NB4 (cell line): ENCODE results near the gene DUSP16.
A peak's percentile ranks its signal among the peaks of the same experiment; 100 is the strongest.

Source experiments
- DNase-seq: peaks from one replicate; pipeline ENCODE4 v3.0.0; 2010; ENCODE audit warnings: low read depth
- H3K4me3 ChIP-seq: one replicate; pipeline ENCODE4 v1.5.1; 2011; ENCODE audit warnings: mild to moderate bottlenecking, low read depth, low read length, moderate library complexity
- MYC ChIP-seq: IDR thresholded peaks from 2 replicates; pipeline ENCODE4 v1.6.1; 2011; ENCODE audit warnings: low read depth, low read length
- POLR2A ChIP-seq: IDR thresholded peaks from 2 replicates; pipeline ENCODE4 v1.6.1; 2011; ENCODE audit warnings: mild to moderate bottlenecking; ENCODE audit not compliant: insufficient read length; ENCODE audit errors: extremely low read depth
- TF ChIP-seq, protein P1 (sequence below): IDR thresholded peaks from one replicate; pipeline ENCODE4 v1.5.1; 2012; ENCODE audit warnings: low read depth, low read length
- TF ChIP-seq, protein P2 (sequence below): IDR thresholded peaks from 2 replicates; pipeline ENCODE4 v1.6.1; 2011; ENCODE audit warnings: low read depth, low read length

Gene DUSP16

DNA sequence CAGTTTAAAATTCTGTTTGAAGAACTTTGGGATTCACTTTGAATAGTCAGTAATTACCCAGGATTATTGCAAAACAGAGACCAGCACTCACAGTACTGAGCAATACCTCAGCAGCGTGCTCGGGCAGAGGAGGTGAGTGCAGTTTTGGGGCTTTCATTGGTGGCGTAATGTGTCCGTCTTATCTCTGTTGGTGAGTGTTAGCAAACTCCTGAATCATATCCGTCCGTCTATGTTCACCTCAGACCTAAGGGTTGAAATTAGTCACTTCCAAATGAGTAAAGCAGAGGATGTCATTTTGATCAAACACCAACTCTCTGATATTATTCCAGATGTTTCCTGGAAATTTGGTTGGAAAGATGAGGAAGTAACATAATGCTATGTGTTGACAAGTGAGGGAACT is 123.0 kb downstream of the DUSP16 start:
- H3K4me3 ChIP-seq, result no peak overlapping the region
- TF ChIP-seq, protein P1, sequence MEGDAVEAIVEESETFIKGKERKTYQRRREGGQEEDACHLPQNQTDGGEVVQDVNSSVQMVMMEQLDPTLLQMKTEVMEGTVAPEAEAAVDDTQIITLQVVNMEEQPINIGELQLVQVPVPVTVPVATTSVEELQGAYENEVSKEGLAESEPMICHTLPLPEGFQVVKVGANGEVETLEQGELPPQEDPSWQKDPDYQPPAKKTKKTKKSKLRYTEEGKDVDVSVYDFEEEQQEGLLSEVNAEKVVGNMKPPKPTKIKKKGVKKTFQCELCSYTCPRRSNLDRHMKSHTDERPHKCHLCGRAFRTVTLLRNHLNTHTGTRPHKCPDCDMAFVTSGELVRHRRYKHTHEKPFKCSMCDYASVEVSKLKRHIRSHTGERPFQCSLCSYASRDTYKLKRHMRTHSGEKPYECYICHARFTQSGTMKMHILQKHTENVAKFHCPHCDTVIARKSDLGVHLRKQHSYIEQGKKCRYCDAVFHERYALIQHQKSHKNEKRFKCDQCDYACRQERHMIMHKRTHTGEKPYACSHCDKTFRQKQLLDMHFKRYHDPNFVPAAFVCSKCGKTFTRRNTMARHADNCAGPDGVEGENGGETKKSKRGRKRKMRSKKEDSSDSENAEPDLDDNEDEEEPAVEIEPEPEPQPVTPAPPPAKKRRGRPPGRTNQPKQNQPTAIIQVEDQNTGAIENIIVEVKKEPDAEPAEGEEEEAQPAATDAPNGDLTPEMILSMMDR, result no peak
- TF ChIP-seq, protein P2, sequence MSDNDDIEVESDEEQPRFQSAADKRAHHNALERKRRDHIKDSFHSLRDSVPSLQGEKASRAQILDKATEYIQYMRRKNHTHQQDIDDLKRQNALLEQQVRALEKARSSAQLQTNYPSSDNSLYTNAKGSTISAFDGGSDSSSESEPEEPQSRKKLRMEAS, result peak; percentile 31; the same call in 1 of the 2 replicates
- peak; percentile 56 for TF ChIP-seq MYC
- peak; percentile 84 for DNase-seq

DNA sequence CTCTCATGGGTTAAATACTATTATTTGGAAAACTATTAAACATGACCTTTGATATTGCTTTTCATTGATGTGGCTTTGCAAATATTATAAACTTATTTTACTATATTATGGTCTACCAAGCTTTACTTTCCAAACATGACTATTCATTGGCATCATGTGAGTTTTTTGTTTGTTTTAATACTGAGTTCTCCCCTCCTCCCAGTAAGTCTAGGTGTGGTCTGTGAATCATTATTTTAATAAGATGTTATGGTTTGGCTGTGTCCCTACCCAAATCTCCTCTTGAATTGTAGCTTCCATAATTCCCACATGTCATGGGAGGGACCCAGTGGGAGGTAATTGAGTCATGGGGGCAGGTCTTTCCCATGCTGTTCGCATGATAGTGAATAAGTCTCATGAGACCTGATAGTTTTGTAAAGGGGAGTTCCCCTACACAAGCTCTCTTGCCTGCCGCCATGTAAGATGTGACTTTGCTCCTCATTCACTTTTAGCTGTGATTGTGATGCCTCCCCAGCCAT is 125.8 kb downstream of the DUSP16 start:
- H3K4me3 ChIP-seq, result no peak overlapping the region
- TF ChIP-seq MYC (no peak), POLR2A (no peak)
- TF ChIP-seq, protein P1, result no peak
- TF ChIP-seq, protein P2, result no peak
- no peak for DNase-seq

DNA sequence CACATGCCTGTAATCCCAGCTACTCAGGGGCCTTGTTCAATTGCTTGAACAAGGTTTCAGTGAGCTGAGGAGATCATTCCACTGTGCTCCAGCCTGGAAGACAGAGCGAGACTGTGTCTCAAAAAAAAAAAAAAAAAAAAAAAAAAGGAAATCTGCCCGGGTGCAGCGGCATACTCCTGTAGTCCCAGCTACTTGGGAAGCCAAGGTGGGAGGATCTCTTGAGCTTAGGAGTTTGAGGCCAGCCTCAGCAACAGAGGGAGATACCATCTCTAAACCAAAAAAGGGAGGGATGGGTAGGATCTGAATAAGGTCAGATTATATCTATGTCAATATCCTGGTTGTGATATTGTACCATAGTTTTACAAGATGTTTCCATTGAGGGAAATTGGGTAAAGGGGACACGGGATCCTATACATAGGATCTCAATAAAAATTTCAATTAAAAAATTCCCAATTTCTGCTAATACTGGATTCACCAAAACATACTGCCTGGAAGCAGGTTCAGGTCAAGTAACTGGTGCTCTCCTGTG is 129.4 kb downstream of the DUSP16 start:
- TF ChIP-seq, protein P2, result no peak
- TF ChIP-seq POLR2A (no peak), MYC (no peak)
- TF ChIP-seq, protein P1, result no peak
- no peak for DNase-seq
- no peak overlapping the region for H3K4me3 ChIP-seq

DNA sequence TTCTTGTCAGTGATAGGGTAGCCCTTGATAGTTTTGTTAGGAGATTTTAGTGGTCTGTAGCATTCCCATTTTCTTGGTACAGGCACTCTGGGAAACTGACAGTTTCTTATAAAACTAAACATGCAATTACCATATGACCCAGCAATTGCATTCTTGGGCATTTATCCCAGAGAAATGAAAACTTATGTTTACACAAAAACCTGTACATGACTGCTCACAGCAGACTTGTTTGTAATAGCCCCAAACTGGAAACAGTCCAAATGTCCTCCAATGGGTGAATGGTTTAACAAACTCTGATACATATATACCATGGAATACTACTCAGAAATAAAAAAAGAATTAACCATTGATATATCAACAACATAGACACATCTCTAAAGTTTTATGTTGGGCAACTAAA is 130.3 kb downstream of the DUSP16 start:
- DNase-seq, result no peak
- TF ChIP-seq MYC (no peak), POLR2A (no peak)
- TF ChIP-seq, protein P1, result no peak
- TF ChIP-seq, protein P2, result no peak
- H3K4me3 ChIP-seq, result no peak overlapping the region

DNA sequence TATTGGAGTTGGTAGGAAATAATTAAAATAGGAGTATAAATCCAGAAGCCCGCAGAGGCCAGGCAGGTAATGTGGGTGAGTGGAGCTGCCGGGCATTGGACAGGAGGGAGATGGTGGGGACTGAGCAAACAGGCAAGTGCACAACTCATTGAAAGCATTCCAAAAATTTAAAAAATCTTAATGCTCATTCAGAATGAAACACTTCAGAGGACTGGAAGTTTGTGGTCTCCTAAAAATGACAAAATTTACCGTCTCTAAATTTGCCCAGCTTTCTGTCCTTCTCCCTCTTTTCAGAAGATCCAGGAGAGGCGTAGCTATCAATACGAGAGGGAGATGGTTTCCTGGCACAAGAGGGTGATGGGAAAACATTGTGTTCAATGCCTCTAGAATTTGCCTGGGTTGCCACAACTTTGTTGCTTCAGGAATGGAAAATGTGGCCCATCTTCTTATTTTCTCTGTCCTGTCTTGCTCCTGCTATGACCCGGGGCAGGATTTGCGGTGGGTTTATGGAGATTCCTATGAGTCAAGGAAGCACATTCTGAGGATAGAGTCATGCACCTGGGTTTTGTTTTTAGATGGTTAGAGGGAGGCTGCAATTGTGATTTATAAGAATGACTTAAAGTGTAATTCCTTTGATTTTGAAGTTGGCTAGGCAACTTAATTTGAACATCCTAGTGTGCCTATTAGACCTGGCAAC is 133.6 kb downstream of the DUSP16 start:
- no peak for TF ChIP-seq MYC
- no peak for TF ChIP-seq POLR2A
- TF ChIP-seq, protein P1, result no peak
- TF ChIP-seq, protein P2, result no peak
- no peak for DNase-seq
- H3K4me3 ChIP-seq, result no peak overlapping the region
